ENCODE data around the gene ATP1A3.
"Not testable (repeated sequence)": the region's sequence is repeated elsewhere in the genome, so short reads cannot be mapped to it uniquely, and the experiment has no call there.

ATP1A3 gene

GRCh38 chr19:41995959-41996797, 2.1 kb upstream of the ATP1A3 start:
- Histone ChIP-seq H3K27me3 (ENCODE audit: insufficient read depth, low read length) (peaks cover 56% of the 10 kb centered on the region), H2AFZ (ENCODE audit: low read length, unreplicated experiment) (no peak overlapping the region), H3K27ac (ENCODE audit: low read depth, low read length) (no peak overlapping the region), H3K79me2 (ENCODE audit: control insufficient read depth, insufficient read depth, low read length, unreplicated experiment) (no peaks in the 10 kb centered on the region), H3K36me3 (ENCODE audit: insufficient read depth, low read length) (no peaks in the 10 kb centered on the region), H3K4me1 (ENCODE audit: control insufficient read depth, insufficient read depth, low read length, unreplicated experiment) (no peaks in the 10 kb centered on the region), H3K4me3 (ENCODE audit: low read depth, low read length) (no peak overlapping the region)

DNA sequence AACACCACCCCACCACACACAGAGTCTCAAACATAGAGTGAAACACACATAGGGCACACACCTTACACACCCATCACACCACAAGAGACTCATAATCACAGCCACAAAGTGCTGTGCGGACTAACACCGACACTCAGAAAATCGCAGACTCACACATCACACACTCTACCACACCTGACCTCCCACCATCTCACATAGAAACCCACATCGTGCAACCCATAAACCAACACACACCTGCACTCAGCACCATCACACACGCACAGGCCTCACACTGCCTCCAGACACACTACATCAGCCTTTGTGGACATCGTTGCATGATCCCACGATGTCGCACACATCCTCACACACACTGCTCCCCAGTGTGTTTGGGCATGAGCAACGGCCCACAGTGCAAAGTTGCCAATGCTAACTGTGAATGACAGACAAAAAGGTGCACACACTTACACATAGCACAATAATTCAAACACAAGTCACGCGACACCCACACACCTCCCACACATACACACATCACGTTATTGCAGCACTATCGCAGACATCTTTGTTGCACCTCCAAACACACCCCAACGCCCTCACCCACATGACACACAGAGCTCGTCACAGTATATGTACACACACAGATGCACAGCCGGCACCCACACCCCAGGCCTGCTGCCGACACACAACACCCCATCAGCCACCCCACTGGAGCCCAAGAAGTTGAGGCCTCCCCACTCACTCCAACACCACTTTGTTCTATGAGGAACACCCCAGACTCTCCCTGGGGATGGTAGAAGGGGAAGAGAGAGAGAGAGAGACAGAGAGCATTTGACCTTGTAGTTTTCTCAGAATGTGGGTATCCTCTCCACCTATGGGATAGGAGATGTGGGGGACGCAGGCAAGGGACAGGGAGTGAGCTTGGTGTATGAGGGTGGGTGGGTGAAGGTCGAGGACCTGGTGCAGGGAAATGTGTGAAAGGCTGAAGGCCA, 1.2 kb upstream of the ATP1A3 start:
- H3K27me3 ChIP-seq (ENCODE audit: insufficient read depth, low read length) = peaks cover 55% of the 10 kb centered on the region
- H2AFZ ChIP-seq (ENCODE audit: low read length, unreplicated experiment) = no peak overlapping the region
- no peak overlapping the region for H3K27ac ChIP-seq (ENCODE audit: low read depth, low read length)
- no peaks in the 10 kb centered on the region for H3K4me1 ChIP-seq (ENCODE audit: control insufficient read depth, insufficient read depth, low read length, unreplicated experiment)
- no peaks in the 10 kb centered on the region for H3K79me2 ChIP-seq (ENCODE audit: control insufficient read depth, insufficient read depth, low read length, unreplicated experiment)
- no peak overlapping the region for H3K4me3 ChIP-seq (ENCODE audit: low read depth, low read length)
- no peaks in the 10 kb centered on the region for H3K36me3 ChIP-seq (ENCODE audit: insufficient read depth, low read length)

DNA sequence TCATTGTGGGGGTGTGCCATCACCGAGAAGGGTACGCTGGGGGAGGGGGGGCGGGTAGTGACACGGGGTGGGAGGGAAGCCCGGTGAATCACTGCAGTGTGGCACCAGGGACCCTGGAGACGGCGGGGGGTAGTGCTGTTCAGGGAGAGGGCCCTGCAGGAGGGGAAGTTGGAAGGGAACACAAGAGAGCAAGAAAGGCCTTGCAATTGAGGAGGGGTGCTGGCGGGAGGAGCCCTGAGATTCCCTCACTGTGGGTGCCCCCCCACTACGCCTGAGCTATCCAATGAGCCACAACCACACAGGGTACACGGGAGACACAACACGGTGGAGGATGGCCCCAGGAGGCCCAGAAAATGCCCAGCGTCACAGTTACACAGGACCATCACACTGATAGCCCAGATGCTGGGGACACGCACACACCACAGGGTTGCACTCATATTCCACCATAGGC, 516 bp upstream of the ATP1A3 start:
- Histone ChIP-seq H3K36me3 (ENCODE audit: insufficient read depth, low read length) (no peaks in the 10 kb centered on the region), H3K27me3 (ENCODE audit: insufficient read depth, low read length) (peaks cover 53% of the 10 kb centered on the region), H2AFZ (ENCODE audit: low read length, unreplicated experiment) (no peak overlapping the region), H3K4me3 (ENCODE audit: low read depth, low read length) (no peak overlapping the region; the same call in 1 of the 2 replicates), H3K4me1 (ENCODE audit: control insufficient read depth, insufficient read depth, low read length, unreplicated experiment) (no peaks in the 10 kb centered on the region), H3K27ac (ENCODE audit: low read depth, low read length) (no peak overlapping the region), H3K79me2 (ENCODE audit: control insufficient read depth, insufficient read depth, low read length, unreplicated experiment) (no peaks in the 10 kb centered on the region)

GRCh38 chr19:41991925-41992569, 2.0 kb downstream of the ATP1A3 start:
- H3K79me2 ChIP-seq (ENCODE audit: control insufficient read depth, insufficient read depth, low read length, unreplicated experiment); H3K27ac ChIP-seq (ENCODE audit: low read depth, low read length); H2AFZ ChIP-seq (ENCODE audit: low read length, unreplicated experiment); H3K36me3 ChIP-seq (ENCODE audit: insufficient read depth, low read length); H3K4me3 ChIP-seq (ENCODE audit: low read depth, low read length); H3K4me1 ChIP-seq (ENCODE audit: control insufficient read depth, insufficient read depth, low read length, unreplicated experiment): not testable (repeated sequence)
- H3K27me3 ChIP-seq (ENCODE audit: insufficient read depth, low read length) = peaks cover 37% of the 10 kb centered on the region

GRCh38 chr19:41991025-41991424, 3.0 kb downstream of the ATP1A3 start:
- Histone ChIP-seq H3K27ac (ENCODE audit: low read depth, low read length) (no peak overlapping the region), H2AFZ (ENCODE audit: low read length, unreplicated experiment) (no peak overlapping the region), H3K4me1 (ENCODE audit: control insufficient read depth, insufficient read depth, low read length, unreplicated experiment) (no peaks in the 10 kb centered on the region), H3K27me3 (ENCODE audit: insufficient read depth, low read length) (peaks cover 33% of the 10 kb centered on the region), H3K4me3 (ENCODE audit: low read depth, low read length) (no peak overlapping the region), H3K79me2 (ENCODE audit: control insufficient read depth, insufficient read depth, low read length, unreplicated experiment) (no peaks in the 10 kb centered on the region), H3K36me3 (ENCODE audit: insufficient read depth, low read length) (no peaks in the 10 kb centered on the region)

DNA sequence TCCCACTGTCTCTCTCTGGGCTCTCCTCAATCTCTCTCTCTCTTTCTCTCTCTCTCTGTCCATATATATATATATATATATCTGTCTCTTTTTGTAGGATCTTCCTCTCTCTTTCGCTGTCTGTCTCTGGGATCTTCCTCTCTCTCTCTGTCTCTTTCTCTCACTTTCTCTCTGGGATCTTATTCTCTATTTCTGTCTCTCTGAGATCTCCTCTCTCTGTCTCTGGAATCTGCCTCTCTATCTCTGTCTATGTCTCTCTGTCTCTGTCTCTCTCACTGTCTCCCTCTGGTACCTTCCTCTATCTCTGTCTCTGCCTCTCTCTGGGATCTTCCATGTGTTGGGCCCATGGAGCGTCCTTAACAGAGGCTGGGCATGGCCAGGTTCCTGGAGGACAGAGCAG, 3.4 kb downstream of the ATP1A3 start:
- peaks cover 32% of the 10 kb centered on the region for H3K27me3 ChIP-seq (ENCODE audit: insufficient read depth, low read length)
- H3K36me3 ChIP-seq (ENCODE audit: insufficient read depth, low read length) = no peaks in the 10 kb centered on the region
- no peak overlapping the region for H2AFZ ChIP-seq (ENCODE audit: low read length, unreplicated experiment)
- no peak overlapping the region for H3K4me3 ChIP-seq (ENCODE audit: low read depth, low read length)
- no peaks in the 10 kb centered on the region for H3K79me2 ChIP-seq (ENCODE audit: control insufficient read depth, insufficient read depth, low read length, unreplicated experiment)
- no peak overlapping the region for H3K27ac ChIP-seq (ENCODE audit: low read depth, low read length)
- H3K4me1 ChIP-seq (ENCODE audit: control insufficient read depth, insufficient read depth, low read length, unreplicated experiment) = no peaks in the 10 kb centered on the region

- Histone ChIP-seq H3K4me3 (ENCODE audit: low read depth, low read length) (no peak overlapping the region), H3K27me3 (ENCODE audit: insufficient read depth, low read length) (peaks cover 29% of the 10 kb centered on the region), H3K36me3 (ENCODE audit: insufficient read depth, low read length) (no peaks in the 10 kb centered on the region), H3K4me1 (ENCODE audit: control insufficient read depth, insufficient read depth, low read length, unreplicated experiment) (no peaks in the 10 kb centered on the region), H3K79me2 (ENCODE audit: control insufficient read depth, insufficient read depth, low read length, unreplicated experiment) (no peaks in the 10 kb centered on the region), H3K27ac (ENCODE audit: low read depth, low read length) (no peak overlapping the region), H2AFZ (ENCODE audit: low read length, unreplicated experiment) (no peak overlapping the region)
Observed at GRCh38 chr19:41990028-41990427, 4.0 kb downstream of the ATP1A3 start.

DNA sequence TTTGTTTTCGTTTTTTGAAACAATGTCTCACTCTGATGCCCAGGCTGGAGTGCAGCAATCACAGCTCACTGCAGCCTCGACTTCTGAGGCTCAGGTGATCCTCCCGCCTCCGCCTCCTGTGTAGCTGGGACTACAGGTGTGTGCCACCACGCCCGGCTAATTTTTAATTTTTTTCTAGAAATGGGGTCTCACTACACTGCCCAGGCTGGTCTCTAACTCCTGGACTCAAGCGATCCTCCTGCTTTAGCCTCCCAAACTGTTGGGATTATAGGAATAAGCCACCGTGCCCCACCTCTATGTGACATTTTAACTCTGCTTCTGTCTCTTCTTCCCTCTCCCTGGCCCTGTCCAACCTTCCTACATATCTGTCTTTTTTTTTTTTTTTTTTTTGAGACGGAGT, 5.1 kb downstream of the ATP1A3 start:
- H3K36me3 ChIP-seq (ENCODE audit: insufficient read depth, low read length) = no peaks in the 10 kb centered on the region
- H3K79me2 ChIP-seq (ENCODE audit: control insufficient read depth, insufficient read depth, low read length, unreplicated experiment) = no peaks in the 10 kb centered on the region
- H3K4me3 ChIP-seq (ENCODE audit: low read depth, low read length) = no peak overlapping the region
- H3K27ac ChIP-seq (ENCODE audit: low read depth, low read length) = no peak overlapping the region
- no peaks in the 10 kb centered on the region for H3K4me1 ChIP-seq (ENCODE audit: control insufficient read depth, insufficient read depth, low read length, unreplicated experiment)
- H2AFZ ChIP-seq (ENCODE audit: low read length, unreplicated experiment) = no peak overlapping the region
- peaks cover 29% of the 10 kb centered on the region for H3K27me3 ChIP-seq (ENCODE audit: insufficient read depth, low read length)

- H3K4me1 ChIP-seq (ENCODE audit: control insufficient read depth, insufficient read depth, low read length, unreplicated experiment) = no peaks in the 10 kb centered on the region
- no peak overlapping the region for H2AFZ ChIP-seq (ENCODE audit: low read length, unreplicated experiment)
- H3K4me3 ChIP-seq (ENCODE audit: low read depth, low read length) = no peak overlapping the region
- peaks cover 18% of the 10 kb centered on the region for H3K27me3 ChIP-seq (ENCODE audit: insufficient read depth, low read length)
- H3K79me2 ChIP-seq (ENCODE audit: control insufficient read depth, insufficient read depth, low read length, unreplicated experiment) = no peaks in the 10 kb centered on the region
- no peaks in the 10 kb centered on the region for H3K36me3 ChIP-seq (ENCODE audit: insufficient read depth, low read length)
- H3K27ac ChIP-seq (ENCODE audit: low read depth, low read length) = no peak overlapping the region
Observed at GRCh38 chr19:41987141-41987860, 6.7 kb downstream of the ATP1A3 start.

GRCh38 chr19:41984961-41985360, 9.1 kb downstream of the ATP1A3 start:
- Histone ChIP-seq H3K36me3 (ENCODE audit: insufficient read depth, low read length) (no peaks in the 10 kb centered on the region), H3K79me2 (ENCODE audit: control insufficient read depth, insufficient read depth, low read length, unreplicated experiment) (no peaks in the 10 kb centered on the region), H3K4me1 (ENCODE audit: control insufficient read depth, insufficient read depth, low read length, unreplicated experiment) (no peaks in the 10 kb centered on the region), H3K27me3 (ENCODE audit: insufficient read depth, low read length) (peaks cover 5% of the 10 kb centered on the region; the same call in 1 of the 2 replicates), H3K27ac (ENCODE audit: low read depth, low read length) (no peak overlapping the region), H3K4me3 (ENCODE audit: low read depth, low read length) (no peak overlapping the region), H2AFZ (ENCODE audit: low read length, unreplicated experiment) (no peak overlapping the region)

All from ACC112 (cell line).